ENCODE data around the gene DEFB129.
A peak's percentile ranks its signal among the peaks of the same experiment; 100 is the strongest.

- TF ChIP-seq, protein P1, sequence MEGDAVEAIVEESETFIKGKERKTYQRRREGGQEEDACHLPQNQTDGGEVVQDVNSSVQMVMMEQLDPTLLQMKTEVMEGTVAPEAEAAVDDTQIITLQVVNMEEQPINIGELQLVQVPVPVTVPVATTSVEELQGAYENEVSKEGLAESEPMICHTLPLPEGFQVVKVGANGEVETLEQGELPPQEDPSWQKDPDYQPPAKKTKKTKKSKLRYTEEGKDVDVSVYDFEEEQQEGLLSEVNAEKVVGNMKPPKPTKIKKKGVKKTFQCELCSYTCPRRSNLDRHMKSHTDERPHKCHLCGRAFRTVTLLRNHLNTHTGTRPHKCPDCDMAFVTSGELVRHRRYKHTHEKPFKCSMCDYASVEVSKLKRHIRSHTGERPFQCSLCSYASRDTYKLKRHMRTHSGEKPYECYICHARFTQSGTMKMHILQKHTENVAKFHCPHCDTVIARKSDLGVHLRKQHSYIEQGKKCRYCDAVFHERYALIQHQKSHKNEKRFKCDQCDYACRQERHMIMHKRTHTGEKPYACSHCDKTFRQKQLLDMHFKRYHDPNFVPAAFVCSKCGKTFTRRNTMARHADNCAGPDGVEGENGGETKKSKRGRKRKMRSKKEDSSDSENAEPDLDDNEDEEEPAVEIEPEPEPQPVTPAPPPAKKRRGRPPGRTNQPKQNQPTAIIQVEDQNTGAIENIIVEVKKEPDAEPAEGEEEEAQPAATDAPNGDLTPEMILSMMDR (IDR thresholded peaks at IDR 0.05; ENCODE audit: low read depth, low read length, missing input control) = no peak
- TF ChIP-seq REST (IDR thresholded peaks at IDR 0.05) = no peak
- TF ChIP-seq MAX (IDR thresholded peaks at IDR 0.05) = no peak
- no peak for TF ChIP-seq HNF4A (conservative IDR thresholded peaks at IDR 0.05)
- no peak for TF ChIP-seq HNF4G (IDR thresholded peaks at IDR 0.05)
- TF ChIP-seq, protein P2, sequence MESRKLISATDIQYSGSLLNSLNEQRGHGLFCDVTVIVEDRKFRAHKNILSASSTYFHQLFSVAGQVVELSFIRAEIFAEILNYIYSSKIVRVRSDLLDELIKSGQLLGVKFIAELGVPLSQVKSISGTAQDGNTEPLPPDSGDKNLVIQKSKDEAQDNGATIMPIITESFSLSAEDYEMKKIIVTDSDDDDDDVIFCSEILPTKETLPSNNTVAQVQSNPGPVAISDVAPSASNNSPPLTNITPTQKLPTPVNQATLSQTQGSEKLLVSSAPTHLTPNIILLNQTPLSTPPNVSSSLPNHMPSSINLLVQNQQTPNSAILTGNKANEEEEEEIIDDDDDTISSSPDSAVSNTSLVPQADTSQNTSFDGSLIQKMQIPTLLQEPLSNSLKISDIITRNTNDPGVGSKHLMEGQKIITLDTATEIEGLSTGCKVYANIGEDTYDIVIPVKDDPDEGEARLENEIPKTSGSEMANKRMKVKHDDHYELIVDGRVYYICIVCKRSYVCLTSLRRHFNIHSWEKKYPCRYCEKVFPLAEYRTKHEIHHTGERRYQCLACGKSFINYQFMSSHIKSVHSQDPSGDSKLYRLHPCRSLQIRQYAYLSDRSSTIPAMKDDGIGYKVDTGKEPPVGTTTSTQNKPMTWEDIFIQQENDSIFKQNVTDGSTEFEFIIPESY (IDR thresholded peaks at IDR 0.05) = no peak
- peak; percentile 17 to 27 for TF ChIP-seq RAD21 (IDR thresholded peaks at IDR 0.05)
- TF ChIP-seq EGR1 (IDR thresholded peaks at IDR 0.05; ENCODE audit: low read depth in 2 of 2) = no peak
- TF ChIP-seq JUND (IDR thresholded peaks at IDR 0.05) = no peak
- no peak for TF ChIP-seq GABPA (IDR thresholded peaks at IDR 0.05 in 1 of 2, conservative IDR thresholded peaks at IDR 0.05 in 1 of 2)
- TF ChIP-seq TAF1 (conservative IDR thresholded peaks at IDR 0.05) = no peak
- no peak for TF ChIP-seq ATF3 (IDR thresholded peaks at IDR 0.05)
- TF ChIP-seq FOXA1 (IDR thresholded peaks at IDR 0.05) = no peak
These were observed 31.9 kb downstream of the DEFB129 start for GRCh38 chr20:258963-259362.

Measured in liver (tissue), 3 donors.